Adrenal gland (tissue), 5 donors: ENCODE data around the gene PARD3B.

Experiments used
- CTCF ChIP-seq, 6 experiments: fragments of 450-650 bp in 4 of 6; fragments of 200-600 bp in 2 of 6; sonication (generic) in 1 of 6; IDR thresholded peaks; 1 replicate in 5 of 6; 2 replicates in 1 of 6; pipeline versions ENCODE4 v1.5.1 to v1.8.0; 2016 to 2021; ENCODE audit warnings: antibody characterized with exemption in 6 of 6, mild to moderate bottlenecking in 2 of 6, moderate library complexity in 1 of 6
- POLR2A ChIP-seq, 2 donors: fragments of 450-650 bp; IDR thresholded peaks; one replicate each; pipeline ENCODE4 v1.6.1; 2017; ENCODE audit warnings: antibody characterized with exemption in 2 of 2, mild to moderate bottlenecking in 2 of 2, moderate library complexity in 1 of 2
- donor health status: DM: no; HTN: no; CAD: no.

GRCh38 chr2:205017912-205018311 lies 472.6 kb downstream of the PARD3B start:
- no peak for TF ChIP-seq POLR2A (IDR thresholded peaks at IDR 0.05)
- TF ChIP-seq CTCF (IDR thresholded peaks at IDR 0.05): no peak
